MM.1S (cell line): Measurements from ENCODE around the gene GSC2.

Experiments used
- DNase-seq: peaks from one replicate; pipeline ENCODE4 v3.0.0-alpha.2; 2015
- H2AFZ ChIP-seq: fragments of 300-600 bp; sonication (generic); 2 replicates; pipeline ENCODE4 v1.6.0; 2016; ENCODE audit warnings: antibody characterized with exemption, low read length
- H3F3A ChIP-seq: fragments of 300-600 bp; sonication (generic); 2 replicates; pipeline ENCODE4 v1.6.1; 2016; ENCODE audit warnings: mild to moderate bottlenecking, antibody characterized with exemption, low read length, moderate library complexity, mixed read lengths; ENCODE audit not compliant: insufficient read depth
- H3K27ac ChIP-seq: fragments of 300-600 bp; sonication (generic); 2 replicates; pipeline ENCODE4 v1.5.1; 2016; ENCODE audit warnings: mild to moderate bottlenecking, low read length
- H3K27me3 ChIP-seq: fragments of 300-600 bp; sonication (generic); replicated peaks from 2 replicates; pipeline ENCODE4 v1.6.0; 2016; ENCODE audit warnings: low read length; ENCODE audit not compliant: insufficient read depth
- H3K36me3 ChIP-seq: fragments of 300-600 bp; sonication (generic); replicated peaks from 2 replicates; pipeline ENCODE4 v1.6.1; 2016; ENCODE audit warnings: mild to moderate bottlenecking, low read length, mixed read lengths; ENCODE audit not compliant: insufficient read depth
- H3K4me1 ChIP-seq: fragments of 300-600 bp; sonication (generic); 2 replicates; pipeline ENCODE4 v1.6.1; 2016; ENCODE audit warnings: low read length, mixed read lengths
- H3K4me2 ChIP-seq: fragments of 300-600 bp; sonication (generic); 2 replicates; pipeline ENCODE4 v1.6.0; 2016; ENCODE audit warnings: low read depth, low read length
- H3K4me3 ChIP-seq: fragments of 300-600 bp; sonication (generic); 2 replicates; pipeline ENCODE4 v1.5.1; 2016; ENCODE audit warnings: low read length, mixed read lengths
- H3K79me2 ChIP-seq: fragments of 300-600 bp; sonication (generic); 2 replicates; pipeline ENCODE4 v1.6.1; 2016; ENCODE audit warnings: mixed run types, low read length, mixed read lengths
- H3K9ac ChIP-seq: fragments of 300-600 bp; sonication (generic); 2 replicates; pipeline ENCODE4 v1.6.1; 2016; ENCODE audit warnings: low read length, mixed read lengths
- H3K9me2 ChIP-seq: fragments of 300-600 bp; sonication (generic); replicated peaks from 2 replicates; pipeline ENCODE4 v1.6.1; 2016; ENCODE audit warnings: mild to moderate bottlenecking, low read length, mixed read lengths; ENCODE audit not compliant: insufficient read depth
- H3K9me3 ChIP-seq: fragments of 300-600 bp; sonication (generic); replicated peaks from 2 replicates; pipeline ENCODE4 v1.6.1; 2016; ENCODE audit warnings: mild to moderate bottlenecking, low read length, mixed read lengths; ENCODE audit not compliant: insufficient read depth
- H4K20me1 ChIP-seq: fragments of 300-600 bp; sonication (generic); 2 replicates; pipeline ENCODE4 v1.6.1; 2016; ENCODE audit warnings: mild to moderate bottlenecking, low read length, moderate library complexity, mixed read lengths; ENCODE audit not compliant: insufficient read depth
- CTCF ChIP-seq: fragments of 300-600 bp; sonication (generic); IDR thresholded peaks from 2 replicates; pipeline ENCODE4 v1.5.1; 2016; ENCODE audit warnings: antibody characterized with exemption, low read length, mixed read lengths
- EZH2 ChIP-seq: fragments of 300-600 bp; sonication (generic); optimal IDR thresholded peaks from 2 replicates; pipeline ENCODE3; 2017; ENCODE audit warnings: low read depth, mild to moderate bottlenecking, antibody characterized with exemption, low read length, mixed read lengths
- EZH2phosphoT487 ChIP-seq: fragments of 300-600 bp; sonication (generic); IDR thresholded peaks from 2 replicates; pipeline ENCODE4 v1.6.1; 2018; ENCODE audit warnings: antibody characterized with exemption, low read length

GSC2 gene

GRCh38 chr22:19097518-19097917 lies 52.6 kb downstream of the GSC2 start:
- Histone ChIP-seq H3F3A (no peaks in the 10 kb centered on the region), H3K27ac (no peak overlapping the region), H3K27me3 (no peaks in the 10 kb centered on the region), H2AFZ (no peak overlapping the region), H3K9ac (no peak overlapping the region), H3K36me3 (no peaks in the 10 kb centered on the region), H3K4me1 (no peaks in the 10 kb centered on the region), H3K9me3 (no peaks in the 10 kb centered on the region), H3K4me3 (no peak overlapping the region), H3K9me2 (no peaks in the 10 kb centered on the region), H3K79me2 (peaks cover 65% of the 10 kb centered on the region), H3K4me2 (no peak overlapping the region), H4K20me1 (no peaks in the 10 kb centered on the region; the same call in 1 of the 2 replicates)
- TF ChIP-seq EZH2phosphoT487 (no peak), EZH2 (no peak), CTCF (no peak)
- no peak for DNase-seq
